Motor neuron (in vitro differentiated cells): ENCODE measurements around the gene MED9. TPM values are rescaled to one million over a fixed set of nuclear protein-coding genes. Genes with fewer than 3 reads are reported as not detected.

Experiments used
- ATAC-seq, 8 experiments: fragments of 200-7000 bp; cut with Tn5 transposase; replicated peaks in 6 of 8; 2 replicates each; pipeline ENCODE4 v1.8.0; 2021; ENCODE audit warnings: mild to moderate bottlenecking in 8 of 8, moderate library complexity in 8 of 8
- H3K27ac ChIP-seq, 2 donors: fragments of 250-450 bp; sonication (Bioruptor Pico); 2 replicates each; pipeline ENCODE4 v1.9.0; 2021; ENCODE audit warnings: antibody characterized with exemption in 2 of 2, mild to moderate bottlenecking in 2 of 2, moderate library complexity in 1 of 2
- H3K4me1 ChIP-seq, 2 donors: fragments of 250-450 bp; sonication (Bioruptor Pico); replicated peaks in 1 of 2; 2 replicates each; pipeline ENCODE4 v1.6.1; 2021; ENCODE audit warnings: antibody characterized with exemption in 2 of 2, mild to moderate bottlenecking in 2 of 2, moderate library complexity in 1 of 2
- H3K4me3 ChIP-seq, 5 donors: fragments of 250-450 bp; sonication (Bioruptor Pico); 2 replicates each; pipeline ENCODE4 v1.9.0; 2021; ENCODE audit warnings: antibody characterized with exemption in 5 of 5, mild to moderate bottlenecking in 5 of 5, moderate library complexity in 4 of 5
- WGBS, 10 experiments: fragments of 450-650 bp; shearing (Covaris generic); methylation state at CpG; one replicate each; pipeline ENCODE4 v1.0.0; 2022; 5-methylcytosine and 5-hydroxymethylcytosine counted together
- in situ Hi-C, 9 experiments: fragments of 400-800 bp; cut with MboI; loops; one replicate each; pipeline ENCODE4 v1.15.0; 2021; ENCODE audit warnings: low sequenced_read_pairs in 9 of 9, low pct_unique_long_range_greater_than_20kb in 2 of 9; ENCODE audit not compliant: unreplicated experiment in 9 of 9
- total RNA-seq, 8 experiments: library from RNA; unstranded; fragments of 300-600 nt; gene quantifications; 2 replicates each; pipeline versions ENCODE4 v1.2.3 to v1.2.4, GENCODE V29; 2022

Gene MED9
- total RNA-seq, 8 experiments from 2014 or later: 6.5 to 23.0 (median 17.1) TPM

- no peak for ATAC-seq
- H3K4me1 ChIP-seq: peaks cover 4 to 9% of the 10 kb centered on the region in 2 donors
- 73 to 92% methylated on average over 2 to 5 of the region's 22 CpGs; no CpG with 5 or more reads in 8 of the 10 experiments for WGBS, 10 experiments
- no peak overlapping the region for H3K27ac ChIP-seq
- in situ Hi-C loops: no loop called here
- H3K4me3 ChIP-seq: no peak overlapping the region
Observed at GRCh38 chr17:17528696-17529652, 52.2 kb downstream of the MED9 start.

DNA sequence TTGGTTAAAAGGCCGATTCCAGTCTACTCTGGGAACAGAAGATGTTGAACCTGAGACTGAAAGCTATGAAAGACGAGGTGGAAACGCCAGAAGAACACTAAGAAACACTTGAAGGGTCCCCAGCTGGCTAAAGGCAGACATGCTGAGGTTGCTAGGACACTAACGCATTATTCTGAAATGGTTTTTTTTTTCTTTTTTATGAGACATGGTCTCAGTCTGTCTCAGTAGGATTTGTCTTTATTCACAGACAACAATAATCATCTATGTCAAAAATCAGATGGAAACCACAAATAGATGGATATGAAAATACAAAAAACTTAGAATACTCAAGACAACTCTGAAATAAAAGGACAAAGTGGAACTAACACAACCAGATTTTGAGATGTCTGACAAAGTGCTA, 54.4 kb downstream of the MED9 start:
- 54 to 100% (median 76%) methylated on average over 1 to 4 of the region's 4 CpGs; no CpG with 5 or more reads in 2 of the 10 experiments for WGBS, 10 experiments
- H3K4me3 ChIP-seq: no peak overlapping the region
- no peak overlapping the region for H3K27ac ChIP-seq
- H3K4me1 ChIP-seq: peaks cover 4 to 7% of the 10 kb centered on the region in 2 donors
- ATAC-seq: peak in 2 of 8 experiments; percentile 30 to 31
- in situ Hi-C loops: no loop called here

DNA sequence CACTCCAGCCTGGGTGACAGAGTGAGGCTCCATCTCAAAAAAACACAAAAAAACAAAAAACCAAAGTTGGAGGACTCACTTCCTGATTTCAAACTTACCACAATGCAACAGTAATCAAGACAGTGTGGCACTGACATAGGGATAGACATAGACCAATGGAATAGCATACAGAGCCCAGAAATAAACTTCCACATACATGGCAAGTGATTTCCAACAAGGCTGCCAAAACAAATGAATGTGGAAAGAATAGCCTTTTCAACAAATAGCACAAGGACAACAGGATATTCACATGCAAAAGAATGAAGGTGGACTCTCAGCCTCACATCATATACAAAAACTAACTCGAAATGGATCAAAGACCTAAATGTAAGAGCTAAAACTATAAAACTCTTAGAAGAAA, 56.2 kb downstream of the MED9 start:
- in situ Hi-C loops: no loop called here
- peaks cover 4 to 7% of the 10 kb centered on the region in 2 donors for H3K4me1 ChIP-seq
- no peak overlapping the region for H3K27ac ChIP-seq
- ATAC-seq: no peak
- H3K4me3 ChIP-seq: no peak overlapping the region
- WGBS, 10 experiments: 0 to 100% (median 60%) methylated on average over 1 of the region's 1 CpG; no CpG with 5 or more reads in 2 of the 10 experiments

DNA sequence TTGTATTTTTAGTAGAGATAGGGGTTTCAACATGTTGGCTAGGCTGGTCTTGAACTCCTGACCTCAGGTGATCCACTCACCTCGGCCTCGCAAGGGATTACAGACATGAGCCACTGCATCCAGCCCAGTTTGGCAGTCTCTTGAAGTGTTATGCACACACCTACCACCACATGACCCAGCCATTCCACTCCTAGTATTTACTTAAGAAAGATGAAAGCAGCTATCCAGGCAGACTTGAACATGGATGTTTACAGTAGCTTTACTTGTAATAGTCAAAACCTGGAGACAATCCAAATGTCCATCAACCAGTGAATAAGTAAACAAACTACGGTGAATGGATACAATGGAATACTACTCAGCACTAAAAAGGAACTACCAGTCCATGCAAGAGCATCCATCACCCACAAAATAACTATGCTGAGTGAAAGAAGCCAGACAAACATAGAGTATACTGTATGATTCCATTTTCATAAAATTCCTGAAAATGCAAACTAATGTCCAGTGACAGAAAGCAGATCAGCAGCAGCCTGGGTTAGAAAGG, 57.2 kb downstream of the MED9 start:
- ATAC-seq: no peak
- 80 to 100% (median 93%) methylated on average over 1 to 3 of the region's 3 CpGs; no CpG with 5 or more reads in 2 of the 10 experiments for WGBS, 10 experiments
- no peak overlapping the region for H3K27ac ChIP-seq
- in situ Hi-C loops: no loop called here
- peaks cover 0 to 7% of the 10 kb centered on the region in 2 donors for H3K4me1 ChIP-seq
- H3K4me3 ChIP-seq: no peak overlapping the region

DNA sequence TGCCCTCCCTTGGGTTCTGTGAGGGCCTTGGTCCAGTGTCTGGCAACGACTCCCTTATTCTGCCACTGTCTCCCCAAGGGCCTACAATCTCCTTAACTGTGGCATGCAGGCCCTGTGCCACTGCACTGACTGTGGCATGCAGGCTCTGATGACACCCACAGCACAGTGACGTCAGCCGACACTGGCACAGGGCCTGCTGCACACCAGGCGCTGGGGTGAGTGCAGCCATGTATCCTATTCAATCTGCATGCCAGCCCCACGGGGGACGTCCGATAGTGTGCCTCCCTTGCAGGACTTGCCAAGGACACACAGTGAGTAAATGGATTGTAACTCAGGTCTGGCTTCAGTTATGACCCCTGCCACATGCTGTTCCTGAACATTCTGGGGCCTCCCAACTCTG, 59.2 kb downstream of the MED9 start:
- ATAC-seq: peak in 3 of 8 experiments; percentile 36 to 65 (median 48)
- WGBS, 10 experiments: 0 to 90% (median 72%) methylated on average over 1 to 3 of the region's 7 CpGs; no CpG with 5 or more reads in 7 of the 10 experiments
- H3K4me3 ChIP-seq: no peak overlapping the region
- H3K4me1 ChIP-seq: peaks cover 9 to 15% of the 10 kb centered on the region in 2 donors
- no peak overlapping the region for H3K27ac ChIP-seq
- in situ Hi-C loops: no loop called here

- Histone ChIP-seq H3K4me1 (peaks cover 9 to 11% of the 10 kb centered on the region in 2 donors), H3K4me3 (no peak overlapping the region), H3K27ac (no peak overlapping the region)
- 80 to 100% (median 88%) methylated on average over 1 to 6 of the region's 15 CpGs; no CpG with 5 or more reads in 4 of the 10 experiments for WGBS, 10 experiments
- in situ Hi-C loops: no loop called here
- ATAC-seq: no peak
Observed at GRCh38 chr17:17536702-17537101, 59.9 kb downstream of the MED9 start.

DNA sequence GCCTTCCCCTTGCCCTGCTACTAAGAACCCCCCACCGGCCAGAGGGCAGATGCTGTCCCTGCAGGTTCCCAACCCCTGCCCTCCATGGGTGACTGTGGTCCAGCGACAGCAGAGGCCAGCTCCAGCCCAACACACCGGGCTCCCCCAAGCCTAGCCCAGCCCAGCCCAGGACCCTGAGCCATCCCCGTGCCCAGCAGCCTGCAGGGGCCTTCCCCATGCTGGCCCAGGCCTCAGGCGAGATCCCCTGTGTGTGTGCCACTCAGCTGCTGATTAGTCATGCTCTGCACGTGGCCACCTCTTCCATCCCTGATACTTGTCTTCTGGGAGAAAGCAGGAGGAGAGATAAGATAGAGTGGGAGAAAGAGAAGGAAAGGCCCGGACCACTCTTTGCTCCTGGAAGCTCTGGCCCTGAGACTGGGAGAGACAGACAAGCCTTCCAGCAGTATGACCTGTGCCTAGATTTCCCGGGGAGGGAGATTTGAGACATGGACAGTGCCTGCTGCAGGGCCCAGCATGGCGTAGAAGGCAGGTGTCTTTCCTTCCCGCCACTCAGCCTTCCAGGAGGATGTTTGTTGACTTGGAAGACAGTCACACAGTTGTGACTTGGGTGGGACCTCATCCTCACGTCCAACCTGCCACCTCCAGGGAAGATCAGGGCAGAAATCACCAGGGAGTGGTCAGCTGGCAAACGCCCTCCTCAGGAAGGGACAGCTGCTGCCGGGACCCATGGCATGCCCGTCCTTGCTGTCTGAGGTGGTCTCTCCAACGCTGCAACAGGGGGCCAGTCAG, 60.7 kb downstream of the MED9 start:
- H3K4me3 ChIP-seq: no peak overlapping the region
- no peak overlapping the region for H3K27ac ChIP-seq
- in situ Hi-C loops: no loop called here
- peaks cover 9 to 11% of the 10 kb centered on the region in 2 donors for H3K4me1 ChIP-seq
- peak in 5 of 8 experiments; percentile 47 to 81 (median 62) for ATAC-seq
- WGBS, 10 experiments: 20 to 100% (median 77%) methylated on average over 1 to 4 of the region's 15 CpGs; no CpG with 5 or more reads in 5 of the 10 experiments

DNA sequence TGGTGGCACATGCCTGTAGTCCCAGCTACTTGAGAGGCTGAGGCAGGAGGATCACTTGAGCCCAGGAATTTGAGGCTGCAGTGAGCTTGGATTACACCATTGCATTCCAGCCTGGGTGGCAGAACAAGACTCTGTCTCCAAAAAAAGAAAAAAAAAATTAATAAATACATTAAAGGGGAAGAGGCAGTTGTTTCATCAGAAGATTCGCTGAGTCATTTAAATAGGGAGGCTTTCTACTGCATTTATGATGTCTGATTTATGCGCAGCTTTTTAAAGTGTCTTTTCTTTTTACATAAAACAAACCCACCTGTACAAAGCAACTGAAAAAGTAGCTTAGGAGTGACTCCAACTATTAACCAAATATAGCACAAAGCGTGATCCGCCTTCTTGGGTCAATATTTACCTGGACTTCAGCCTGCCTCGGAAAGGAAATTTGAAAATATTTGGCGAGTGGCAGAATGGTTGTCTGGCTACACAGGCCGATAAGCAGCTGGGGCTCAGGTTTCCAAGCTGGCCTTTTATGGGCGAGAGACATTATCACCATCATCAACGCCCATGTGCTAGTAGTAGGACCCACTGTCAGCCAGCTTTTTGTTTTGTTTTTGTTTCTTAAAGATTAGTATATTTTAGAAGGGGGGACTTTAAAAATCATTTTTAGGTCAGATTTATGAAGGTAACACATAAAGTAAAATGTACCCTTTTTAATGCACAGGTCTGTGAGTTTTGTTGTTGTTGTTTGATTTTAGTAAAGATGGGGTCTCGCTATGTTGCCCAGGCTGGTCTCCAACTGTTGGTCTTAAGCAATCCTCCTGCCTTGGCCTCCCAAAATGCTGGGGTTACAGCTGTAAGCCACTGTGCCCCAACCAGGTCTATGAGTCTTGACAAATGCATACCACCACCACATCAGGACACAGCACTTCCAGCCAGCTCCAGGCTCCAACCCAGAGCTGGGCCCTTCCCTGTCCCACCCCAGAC, 61.9 kb downstream of the MED9 start:
- in situ Hi-C loops: no loop called here
- ATAC-seq: peak in 2 of 8 experiments; percentile 64 to 78

GRCh38 chr17:17539591-17539990, 62.8 kb downstream of the MED9 start:
- Histone ChIP-seq H3K4me1 (peaks cover 9 to 11% of the 10 kb centered on the region in 2 donors), H3K27ac (no peak overlapping the region), H3K4me3 (no peak overlapping the region)
- 37 to 92% methylated on average over 2 to 9 of the region's 10 CpGs; no CpG with 5 or more reads in 8 of the 10 experiments for WGBS, 10 experiments
- ATAC-seq: peak in 2 of 8 experiments; percentile 37
- in situ Hi-C loops: no loop called here

More for the DNA sequence above, 61.9 kb downstream of the MED9 start:
- Histone ChIP-seq H3K27ac (no peak overlapping the region), H3K4me1 (peaks cover 9 to 11% of the 10 kb centered on the region in 2 donors), H3K4me3 (no peak overlapping the region)
- 28 to 94% (median 88%) methylated on average over 3 to 10 of the region's 10 CpGs for WGBS, 10 experiments

- Histone ChIP-seq H3K4me1 (peaks cover 9 to 11% of the 10 kb centered on the region in 2 donors), H3K4me3 (no peak overlapping the region), H3K27ac (no peak overlapping the region)
- in situ Hi-C loops: no loop called here
- WGBS, 10 experiments: 60 to 100% (median 100%) methylated on average over 1 to 2 of the region's 15 CpGs; no CpG with 5 or more reads in 7 of the 10 experiments
- ATAC-seq: peak in 5 of 8 experiments; percentile 7 to 53 (median 45)
Observed at GRCh38 chr17:17540278-17540906, 63.6 kb downstream of the MED9 start.

GRCh38 chr17:17540935-17541639, 64.3 kb downstream of the MED9 start:
- 60 to 100% (median 88%) methylated on average over 1 to 13 of the region's 23 CpGs; no CpG with 5 or more reads in 6 of the 10 experiments for WGBS, 10 experiments

More at GRCh38 chr17:17540935-17541639, 64.3 kb downstream of the MED9 start:
- ATAC-seq: peak in 3 of 8 experiments; percentile 2 to 16 (median 3)
- in situ Hi-C loops: no loop called here
- Histone ChIP-seq H3K4me1 (peaks cover 9 to 11% of the 10 kb centered on the region in 2 donors), H3K27ac (no peak overlapping the region), H3K4me3 (no peak overlapping the region)
